GM12891 (cell line): ENCODE results near the gene C19orf18.
A peak's percentile ranks its signal among the peaks of the same experiment; 100 is the strongest.

Experiments used
- DNase-seq: peaks from one replicate; pipeline ENCODE4 v3.0.0; 2011; ENCODE audit warnings: low spot score; ENCODE audit not compliant: insufficient read length
- FAIRE-seq: peaks from 2 replicates; lab custom pipeline; 2011; peaks lifted over from hg19 to GRCh38; lab: Jason Lieb, UNC
- PAX5 ChIP-seq: IDR thresholded peaks from 2 replicates; pipeline ENCODE4 v1.6.1; 2011; ENCODE audit warnings: low read length, moderate library complexity, mild to moderate bottlenecking; ENCODE audit not compliant: insufficient read depth, severe bottlenecking
- POLR2A ChIP-seq: IDR thresholded peaks from 2 replicates; pipeline ENCODE4 v1.6.1; 2011; ENCODE audit warnings: low read depth, low read length, control low read depth
- POLR2AphosphoS5 ChIP-seq: IDR thresholded peaks from 2 replicates; pipeline ENCODE4 v1.6.1; 2011; ENCODE audit warnings: low read depth, low read length, control low read depth
- POU2F2 ChIP-seq: IDR thresholded peaks from 2 replicates; pipeline ENCODE4 v1.6.1; 2011; ENCODE audit warnings: low read depth, mild to moderate bottlenecking, control low read depth, low read length, moderate library complexity
- SPI1 ChIP-seq: IDR thresholded peaks from 2 replicates; pipeline ENCODE4 v1.6.1; 2011; ENCODE audit warnings: low read depth, low read length, control low read depth
- TAF1 ChIP-seq: IDR thresholded peaks from 2 replicates; pipeline ENCODE4 v1.6.1; 2011; ENCODE audit warnings: low read depth, low read length, control low read depth

The C19orf18 gene

DNA sequence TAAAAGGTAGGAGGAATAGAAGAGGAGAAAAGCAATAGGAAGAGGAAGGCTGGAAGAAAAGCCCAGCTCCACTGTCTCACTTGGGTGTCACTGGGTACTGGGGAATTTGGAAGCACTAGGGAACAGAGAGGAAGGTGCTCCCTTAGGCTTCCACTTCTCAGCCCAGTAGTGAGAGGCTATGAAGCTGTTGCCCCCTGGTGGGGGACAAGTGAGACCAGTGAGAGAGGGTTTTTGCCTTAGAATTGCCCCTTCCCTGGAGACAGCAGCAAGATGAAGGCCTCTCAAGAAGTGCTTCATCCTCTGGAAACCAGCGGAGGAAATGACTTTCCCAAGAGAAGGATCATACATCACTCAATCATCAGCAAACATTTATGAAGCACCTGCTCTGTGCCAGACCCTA lies 33.0 kb upstream of the C19orf18 start:
- FAIRE-seq (no peak), DNase-seq (no peak)
- no peak for TF ChIP-seq POLR2A
- TF ChIP-seq SPI1 = no peak
- no peak for TF ChIP-seq TAF1
- TF ChIP-seq POLR2AphosphoS5 = no peak
- TF ChIP-seq PAX5 = no peak
- no peak for TF ChIP-seq POU2F2

GRCh38 chr19:58003174-58003828 lies 29.0 kb upstream of the C19orf18 start:
- TF ChIP-seq POLR2AphosphoS5 (no peak), POU2F2 (no peak), POLR2A (no peak), TAF1 (no peak), SPI1 (no peak), PAX5 (no peak)
- FAIRE-seq = no peak
- DNase-seq = no peak

- DNase-seq (peak; percentile 93), FAIRE-seq (peak; percentile 93)
- TF ChIP-seq POLR2A = peak; percentile 77
- 0 out of 2 replicates have a peak, but pooled peaks have one; percentile 49 for TF ChIP-seq TAF1
- no peak for TF ChIP-seq PAX5
- 0 out of 2 replicates have a peak, but pooled peaks have one; percentile 9 for TF ChIP-seq SPI1
- peak; percentile 41; the same call in 1 of the 2 replicates for TF ChIP-seq POLR2AphosphoS5
- no peak; the same call in 1 of the 2 replicates for TF ChIP-seq POU2F2
These were observed 28.2 kb upstream of the C19orf18 start, which contains the start of gene ZNF606 for GRCh38 chr19:58002384-58003173. TSS of gene ZNF606 (minus strand) at chr19:58002820. CDS start at chr19:58001319, 1,501 bp downstream.

DNA sequence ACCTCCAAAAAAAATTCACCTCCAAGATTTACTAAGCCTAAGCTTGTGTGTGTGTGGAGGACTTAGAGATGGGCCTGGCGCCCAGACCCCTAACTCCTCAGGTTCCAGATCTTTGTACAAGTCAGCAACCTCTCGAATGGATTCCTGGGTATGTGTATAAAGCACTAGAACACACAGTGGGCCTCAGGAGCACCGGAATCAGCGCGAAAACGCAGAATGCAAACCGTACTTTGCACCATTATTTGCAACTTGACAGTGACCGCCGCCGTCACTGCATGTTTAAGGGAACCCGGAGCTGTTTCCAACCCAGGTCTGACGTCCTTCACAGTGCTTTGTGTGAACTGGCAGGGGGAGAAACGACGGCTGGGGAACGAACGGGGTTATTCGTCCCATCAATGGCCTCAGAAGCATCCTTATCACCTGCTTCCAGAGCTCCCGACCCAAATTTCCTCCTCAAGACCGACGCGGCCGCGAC lies 27.6 kb upstream of the C19orf18 start:
- DNase-seq (peak; percentile 29), FAIRE-seq (peak; percentile 68)

DNA sequence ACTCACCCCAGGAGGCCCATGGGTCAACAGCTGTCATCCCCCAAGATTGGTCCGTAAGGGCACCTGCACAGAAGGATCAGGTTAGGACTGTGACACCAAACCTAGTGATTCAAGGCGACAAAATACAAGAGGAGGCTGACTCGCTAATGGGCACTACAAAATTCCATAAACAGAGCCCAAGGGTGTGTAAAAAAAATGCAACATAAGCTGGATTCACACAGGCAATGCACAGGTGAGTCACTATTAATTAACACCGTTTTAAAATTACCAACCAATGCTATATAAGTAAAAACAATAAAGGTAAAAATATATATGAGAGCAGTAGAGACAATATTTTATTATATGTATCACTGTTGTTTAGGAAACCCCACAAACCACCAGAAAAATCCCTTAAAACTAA lies 26.3 kb upstream of the C19orf18 start:
- FAIRE-seq (no peak), DNase-seq (no peak)
- TF ChIP-seq SPI1 (no peak), PAX5 (no peak), POLR2AphosphoS5 (no peak), TAF1 (no peak)

More for the DNA sequence above, 27.6 kb upstream of the C19orf18 start:
- no peak for TF ChIP-seq POLR2AphosphoS5
- no peak for TF ChIP-seq PAX5
- TF ChIP-seq POLR2A = no peak
- no peak for TF ChIP-seq SPI1
- TF ChIP-seq TAF1 = no peak
- no peak for TF ChIP-seq POU2F2

DNA sequence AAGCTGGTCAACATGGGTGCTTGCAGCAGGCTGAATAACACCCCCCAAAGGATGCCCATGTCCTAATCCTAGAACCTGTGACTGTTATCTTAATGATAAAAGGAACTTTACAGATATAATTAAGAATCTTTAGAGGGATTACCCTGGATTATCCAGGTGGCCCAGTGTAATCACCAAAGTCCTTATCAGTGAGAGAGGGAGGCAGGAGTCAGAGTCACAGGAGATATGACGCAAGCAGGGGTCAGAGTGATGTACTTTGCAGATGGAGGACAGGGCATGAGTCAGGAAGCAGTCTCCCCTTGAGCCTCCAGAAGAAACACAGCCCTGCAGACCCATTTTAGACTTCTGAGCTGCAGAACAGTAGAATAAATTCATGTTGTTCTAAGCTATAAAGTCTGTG lies 18.5 kb upstream of the C19orf18 start:
- FAIRE-seq (no peak), DNase-seq (no peak)
- TF ChIP-seq TAF1 (no peak), PAX5 (no peak), POLR2A (no peak), POLR2AphosphoS5 (no peak), SPI1 (no peak)

GRCh38 chr19:57978586-57979289 lies 4.4 kb upstream of the C19orf18 start:
- TF ChIP-seq PAX5 = no peak
- no peak for TF ChIP-seq SPI1
- no peak for TF ChIP-seq POLR2A
- no peak for TF ChIP-seq POLR2AphosphoS5
- TF ChIP-seq TAF1 = no peak
- TF ChIP-seq POU2F2 = no peak
- DNase-seq = no peak
- FAIRE-seq = no peak

DNA sequence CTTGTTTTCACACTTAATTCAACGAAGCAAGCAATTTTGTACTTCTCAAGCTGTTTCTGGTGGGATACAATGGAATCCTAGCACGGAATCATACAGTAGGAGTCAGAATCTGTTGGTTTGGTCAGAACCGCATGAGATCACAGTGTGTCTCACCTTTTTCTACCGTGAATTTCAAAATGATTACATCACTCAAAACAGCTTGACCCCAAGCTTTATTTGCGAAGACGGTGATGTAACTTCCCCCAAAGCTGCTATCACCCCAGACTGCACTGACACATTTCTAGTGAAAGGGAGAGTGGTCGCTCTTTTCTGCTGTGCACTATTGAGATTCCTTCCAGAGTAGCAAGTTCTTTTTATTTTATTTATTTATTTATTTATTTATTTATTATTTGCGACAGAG lies 9.6 kb downstream of the C19orf18 start:
- no peak for FAIRE-seq
- no peak for DNase-seq
- TF ChIP-seq POLR2A = no peak

DNA sequence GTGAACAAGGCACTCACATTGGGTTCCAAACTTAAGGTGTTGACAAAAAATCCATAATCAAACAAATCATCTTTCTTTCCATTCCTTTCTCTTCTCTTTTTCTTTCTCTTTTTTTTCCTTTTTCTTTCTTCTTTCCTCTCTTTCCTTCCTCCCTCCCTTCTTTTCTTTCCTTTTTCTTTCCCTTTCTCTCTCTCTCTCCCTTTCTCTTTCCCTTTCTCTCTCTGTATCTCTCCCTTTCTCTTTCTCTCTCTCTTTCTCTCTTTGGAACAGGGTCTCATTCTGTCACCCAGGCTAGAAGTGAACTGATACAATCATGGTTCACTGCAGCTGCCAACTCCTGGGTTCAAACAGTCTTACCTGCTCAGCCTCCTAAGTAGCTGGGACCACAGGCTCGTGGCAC lies 12.5 kb downstream of the C19orf18 start:
- FAIRE-seq (no peak), DNase-seq (no peak)
- TF ChIP-seq PAX5 (no peak), POLR2A (no peak), POU2F2 (no peak)
